GM18505 (cell line): ENCODE measurements around the gene TNFSF18.
A peak's percentile ranks its signal among the peaks of the same experiment; 100 is the strongest.

Experiments
- ATAC-seq: cut with Tn5 transposase; IDR thresholded peaks from one replicate; pipeline ENCODE4 v1.9.1; 2021; ENCODE audit not compliant: unreplicated experiment
- POLR2A ChIP-seq: IDR thresholded peaks from 4 replicates; pipeline ENCODE4 v1.6.1; 2011; ENCODE audit warnings: borderline replicate concordance; ENCODE audit not compliant: insufficient read depth, insufficient read length; ENCODE audit errors: extremely low read depth

The TNFSF18 gene

GRCh38 chr1:173057984-173058383 lies 7.2 kb upstream of the TNFSF18 start:
- ATAC-seq: no peak
- TF ChIP-seq POLR2A: no peak

- no peak for TF ChIP-seq POLR2A
- ATAC-seq: no peak
Measured at GRCh38 chr1:173056365-173056764, 5.6 kb upstream of the TNFSF18 start.

- no peak for TF ChIP-seq POLR2A
- no peak for ATAC-seq
Measured at GRCh38 chr1:173052681-173053196, 2.0 kb upstream of the TNFSF18 start.

GRCh38 chr1:173049322-173049633 lies 1.5 kb downstream of the TNFSF18 start:
- ATAC-seq: no peak
- TF ChIP-seq POLR2A: no peak

GRCh38 chr1:173048621-173049321 lies 2.0 kb downstream of the TNFSF18 start:
- TF ChIP-seq POLR2A: no peak
- no peak for ATAC-seq

GRCh38 chr1:173044656-173045055 lies 6.1 kb downstream of the TNFSF18 start:
- no peak for TF ChIP-seq POLR2A
- ATAC-seq: no peak

GRCh38 chr1:173043253-173043652 lies 7.5 kb downstream of the TNFSF18 start:
- ATAC-seq: no peak
- TF ChIP-seq POLR2A: no peak

GRCh38 chr1:173042806-173043205 lies 7.9 kb downstream of the TNFSF18 start:
- no peak for TF ChIP-seq POLR2A
- ATAC-seq: no peak

- no peak for TF ChIP-seq POLR2A
- ATAC-seq: no peak
Measured at GRCh38 chr1:173039626-173040025, 11.1 kb downstream of the TNFSF18 start.

GRCh38 chr1:173038875-173039554 lies 11.7 kb downstream of the TNFSF18 start:
- no peak for ATAC-seq
- no peak for TF ChIP-seq POLR2A

- no peak for ATAC-seq
- no peak for TF ChIP-seq POLR2A
Measured at GRCh38 chr1:173024543-173024942, 26.2 kb downstream of the TNFSF18 start.

- no peak for ATAC-seq
- TF ChIP-seq POLR2A: no peak
Measured at GRCh38 chr1:173023343-173023742, 27.4 kb downstream of the TNFSF18 start.

GRCh38 chr1:173020138-173020750 lies 30.5 kb downstream of the TNFSF18 start:
- peak; percentile 85 for ATAC-seq
- TF ChIP-seq POLR2A: no peak

GRCh38 chr1:173017792-173018191 lies 32.9 kb downstream of the TNFSF18 start:
- no peak for ATAC-seq
- TF ChIP-seq POLR2A: no peak
